Erythroblast (primary cell): ENCODE data around the gene UGT2A3.
"Not testable (repeated sequence)": the region's sequence is repeated elsewhere in the genome, so short reads cannot be mapped to it uniquely, and the experiment has no call there.

Source experiments
- DNase-seq, 2 experiments: peaks; one replicate each; lab custom pipeline; 2025; lab: John Stamatoyannopoulos, UW
- GATA1 ChIP-seq: IDR thresholded peaks from 2 replicates; pipeline ENCODE4 v1.6.1; 2011; ENCODE audit warnings: low read depth, mild to moderate bottlenecking, control low read depth, low read length, moderate library complexity
- POLR2A ChIP-seq: IDR thresholded peaks from 2 replicates; pipeline ENCODE4 v1.6.1; 2011; ENCODE audit warnings: mild to moderate bottlenecking, low read length

Gene UGT2A3

DNA sequence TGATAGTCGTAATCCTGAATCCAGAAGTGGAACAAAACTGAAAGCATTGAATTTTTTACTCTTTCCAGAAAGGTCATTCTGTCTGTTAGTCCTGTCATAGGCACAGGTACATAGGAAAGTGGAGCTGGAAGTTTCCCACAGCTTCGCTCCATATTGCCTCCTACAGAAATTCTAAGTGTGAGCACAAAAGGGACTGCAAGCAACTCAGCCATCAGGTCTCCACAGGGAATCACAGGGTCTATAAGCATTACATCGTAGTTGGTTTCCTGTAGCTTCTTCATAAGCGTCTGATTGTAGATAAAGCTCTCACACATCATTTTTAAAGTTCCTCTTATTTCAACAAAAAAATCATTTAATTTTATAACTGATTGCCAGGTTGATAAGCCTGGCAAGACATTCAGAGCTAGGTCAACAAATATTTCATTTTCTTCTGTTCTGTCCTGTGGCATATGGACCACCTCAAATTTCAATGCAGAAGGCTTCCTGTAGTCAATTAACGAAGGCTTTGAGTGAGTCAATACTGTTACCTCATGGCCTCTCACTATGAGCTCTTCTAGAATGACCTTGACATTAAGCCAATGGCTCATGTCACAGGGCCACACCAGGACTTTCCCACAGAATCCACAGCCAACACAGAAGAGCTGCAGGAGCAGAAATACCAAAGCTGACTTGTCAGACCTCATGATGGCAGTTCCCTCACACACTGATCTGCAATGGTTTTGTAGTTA lies at the start of gene UGT2A3:
UGT2A3 (minus strand) TSS at position 727 of the 728 bp plus-strand sequence; CDS start at position 683, 44 bp downstream.
- TF ChIP-seq POLR2A (no peak), GATA1 (no peak)
- no peak for DNase-seq

DNA sequence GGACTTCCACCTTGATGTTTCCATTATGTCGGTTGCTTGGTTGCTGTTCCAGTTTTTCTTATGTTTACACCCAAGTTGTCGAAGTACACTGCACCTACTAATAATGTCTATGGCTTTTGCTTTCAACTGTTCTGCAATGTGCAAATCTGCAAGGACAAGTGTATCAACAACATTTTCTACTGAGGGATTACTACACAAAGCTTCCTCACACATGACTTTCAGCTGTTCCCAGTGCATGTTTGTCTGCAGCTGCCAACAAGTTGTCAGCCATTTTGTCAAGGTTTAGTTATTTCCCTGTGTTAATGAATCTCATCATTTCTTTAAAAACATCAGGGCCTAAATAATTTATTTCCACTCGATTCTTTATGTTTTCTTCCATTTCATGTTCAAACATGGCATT lies 45.4 kb upstream of the UGT2A3 start:
- DNase-seq, result no peak
- no peak for TF ChIP-seq GATA1
- no peak for TF ChIP-seq POLR2A

GRCh38 chr4:68995292-68995691 lies 43.7 kb upstream of the UGT2A3 start:
- DNase-seq, result no peak
- TF ChIP-seq GATA1 (no peak), POLR2A (no peak)

GRCh38 chr4:68987007-68987406 lies 35.4 kb upstream of the UGT2A3 start:
- no peak for DNase-seq
- TF ChIP-seq GATA1 (no peak), POLR2A (no peak)

GRCh38 chr4:68985442-68985841 lies 33.8 kb upstream of the UGT2A3 start:
- DNase-seq, result no peak
- TF ChIP-seq GATA1 (no peak), POLR2A (no peak)

GRCh38 chr4:68984947-68985346 lies 33.3 kb upstream of the UGT2A3 start:
- TF ChIP-seq POLR2A (no peak), GATA1 (no peak)
- no peak for DNase-seq

GRCh38 chr4:68963374-68963773 lies 11.8 kb upstream of the UGT2A3 start:
- no peak for DNase-seq
- TF ChIP-seq POLR2A (no peak), GATA1 (no peak)

DNA sequence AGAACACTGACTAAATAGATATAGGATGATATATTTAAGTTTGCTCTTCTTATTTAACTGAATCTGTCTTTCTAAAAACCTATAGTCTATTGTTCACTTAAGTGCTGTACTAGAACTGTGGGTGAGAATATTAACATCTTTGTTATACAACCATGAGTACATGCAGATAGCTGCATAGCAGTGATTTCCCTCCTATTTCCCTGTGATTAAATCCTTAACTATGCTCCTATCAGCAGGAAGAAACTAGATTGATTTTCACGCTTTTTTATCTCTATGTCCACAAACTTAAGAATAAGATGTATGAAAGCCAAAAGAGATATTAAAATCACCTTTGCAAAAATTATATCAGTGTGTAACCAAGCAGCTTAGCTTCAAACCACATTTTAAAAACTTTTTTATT lies 11.3 kb upstream of the UGT2A3 start:
- DNase-seq, result no peak
- TF ChIP-seq POLR2A (no peak), GATA1 (no peak)

DNA sequence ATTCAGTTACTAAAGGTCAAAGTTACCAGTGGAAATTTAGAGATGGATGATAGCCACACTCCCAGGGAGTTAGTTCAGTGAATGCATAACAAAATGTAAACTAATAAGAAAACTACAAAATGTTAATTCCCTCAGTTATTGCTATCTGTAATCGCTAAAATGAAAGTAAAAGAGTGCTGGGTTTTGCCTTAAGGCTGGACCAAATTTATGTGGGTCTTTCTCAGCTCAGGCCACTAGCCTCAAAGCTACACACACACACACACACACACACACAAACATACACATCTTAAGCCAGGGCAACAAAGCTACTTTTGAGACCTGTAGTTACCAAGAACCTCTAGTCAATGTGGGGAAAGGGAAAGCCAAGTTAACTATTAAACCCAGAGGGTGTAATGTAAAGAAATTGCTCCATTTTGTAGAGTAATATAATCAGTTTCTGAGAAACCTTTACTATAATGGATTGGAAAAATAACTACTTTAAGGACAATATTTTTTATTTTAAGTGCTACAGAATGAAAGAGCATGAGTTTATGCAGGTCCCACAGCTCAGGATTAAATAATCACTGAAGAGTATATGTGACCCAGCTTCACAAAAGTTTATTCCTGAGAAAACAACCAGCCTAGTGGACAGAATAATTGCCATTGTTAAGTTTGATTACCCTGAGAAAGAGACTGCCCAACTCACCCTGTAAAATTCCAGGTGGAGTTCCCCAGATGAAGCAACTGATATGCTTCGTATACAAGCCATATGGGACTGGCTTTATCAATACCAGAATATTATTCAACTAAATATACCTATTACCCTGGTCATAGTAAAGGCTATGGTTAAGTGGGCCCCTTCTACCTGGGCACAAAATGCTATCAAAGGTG lies 8.9 kb upstream of the UGT2A3 start:
- DNase-seq, result no peak
- TF ChIP-seq POLR2A, result no peak
- TF ChIP-seq GATA1, result no peak

DNA sequence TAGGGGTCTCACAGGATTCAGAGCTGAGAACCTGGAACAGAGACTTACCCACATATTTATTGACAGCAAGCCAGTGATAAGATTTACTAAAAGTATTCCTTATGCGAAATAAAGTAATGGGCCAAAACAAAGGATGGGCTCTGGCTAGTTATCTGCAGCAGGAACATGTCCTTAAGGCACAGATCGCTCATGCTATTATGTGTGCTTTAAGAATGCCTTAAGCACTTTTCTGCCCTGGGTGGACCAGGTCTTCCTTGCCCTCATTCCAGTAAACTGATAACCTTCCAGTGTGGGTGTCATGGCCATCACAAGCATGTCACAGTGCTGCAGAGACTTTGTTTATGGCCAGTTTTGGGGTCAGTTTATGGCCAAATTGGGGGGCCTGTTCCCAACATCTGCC lies 7.5 kb upstream of the UGT2A3 start:
- DNase-seq, result not testable (repeated sequence)

GRCh38 chr4:68954126-68954525 lies 2.5 kb upstream of the UGT2A3 start:
- DNase-seq, result peak; percentile 22 to 56
- TF ChIP-seq POLR2A (no peak), GATA1 (no peak)

GRCh38 chr4:68953056-68953596 lies 1.5 kb upstream of the UGT2A3 start:
- peak; percentile 24 to 76 for DNase-seq
- TF ChIP-seq POLR2A (no peak), GATA1 (no peak)

GRCh38 chr4:68951806-68952585 lies 392 bp upstream of the UGT2A3 start:
- TF ChIP-seq GATA1 (no peak), POLR2A (no peak)
- no peak for DNase-seq

DNA sequence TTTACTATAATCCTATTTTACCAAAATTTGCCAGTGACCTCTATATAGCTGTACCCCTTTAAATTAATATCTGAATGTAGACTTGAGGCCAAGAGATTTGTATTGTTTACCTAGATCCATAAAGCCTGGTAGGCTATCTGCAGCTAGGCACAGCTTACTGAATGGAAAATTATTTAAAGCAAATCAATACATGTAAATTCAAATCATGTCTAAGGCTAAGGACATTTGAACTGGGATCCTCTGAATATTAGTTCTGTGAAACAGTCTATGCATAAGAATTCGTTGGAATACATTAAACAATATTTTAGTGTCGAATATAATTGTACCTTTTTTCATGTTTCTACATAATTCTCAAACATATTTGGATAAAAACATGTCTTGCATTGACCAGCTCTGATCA lies 1.6 kb downstream of the UGT2A3 start:
- TF ChIP-seq POLR2A, result no peak
- no peak for TF ChIP-seq GATA1

GRCh38 chr4:68948985-68949384 lies 2.6 kb downstream of the UGT2A3 start:
- TF ChIP-seq POLR2A, result no peak
- no peak for TF ChIP-seq GATA1
- DNase-seq, result no peak

More for the DNA sequence above, 1.6 kb downstream of the UGT2A3 start:
- no peak for DNase-seq
